HG02588 (cell line): ENCODE results near the gene CDH4.
"Not testable (repeated sequence)": the region's sequence is repeated elsewhere in the genome, so short reads cannot be mapped to it uniquely, and the experiment has no call there.

Experiments used
- ATAC-seq: cut with Tn5 transposase; IDR thresholded peaks from one replicate; pipeline ENCODE4 v1.9.1; 2021; ENCODE audit warnings: mild to moderate bottlenecking, moderate library complexity; ENCODE audit not compliant: unreplicated experiment

The CDH4 gene

GRCh38 chr20:61845233-61845671 lies 593.2 kb downstream of the CDH4 start:
- ATAC-seq, result no peak

DNA sequence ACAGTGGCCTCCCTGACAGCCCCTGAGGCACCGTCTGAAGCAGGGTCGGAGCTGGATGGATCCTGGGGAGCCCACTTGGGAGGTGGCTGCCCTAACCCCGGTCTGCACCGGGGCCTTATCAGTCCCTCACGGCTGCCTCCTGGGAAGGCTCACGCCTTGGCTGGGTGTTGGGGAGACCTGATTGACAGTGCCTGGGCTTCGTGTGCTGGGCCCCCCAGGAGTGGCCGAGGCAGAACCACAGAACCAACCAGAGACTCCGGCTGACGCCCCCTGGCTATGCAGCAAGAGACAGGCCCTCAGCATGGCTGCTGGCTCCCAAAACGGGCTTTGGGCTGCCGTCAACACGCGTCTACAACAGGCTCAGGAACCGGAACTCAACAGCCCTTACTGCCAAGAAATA lies 594.0 kb downstream of the CDH4 start:
- no peak for ATAC-seq

GRCh38 chr20:61846741-61847419 lies 594.8 kb downstream of the CDH4 start:
- ATAC-seq, result no peak

GRCh38 chr20:61847420-61847748 lies 595.3 kb downstream of the CDH4 start:
- ATAC-seq, result no peak

GRCh38 chr20:61847986-61848385 lies 595.9 kb downstream of the CDH4 start:
- ATAC-seq, result no peak

GRCh38 chr20:61848851-61849250 lies 596.8 kb downstream of the CDH4 start:
- no peak for ATAC-seq

DNA sequence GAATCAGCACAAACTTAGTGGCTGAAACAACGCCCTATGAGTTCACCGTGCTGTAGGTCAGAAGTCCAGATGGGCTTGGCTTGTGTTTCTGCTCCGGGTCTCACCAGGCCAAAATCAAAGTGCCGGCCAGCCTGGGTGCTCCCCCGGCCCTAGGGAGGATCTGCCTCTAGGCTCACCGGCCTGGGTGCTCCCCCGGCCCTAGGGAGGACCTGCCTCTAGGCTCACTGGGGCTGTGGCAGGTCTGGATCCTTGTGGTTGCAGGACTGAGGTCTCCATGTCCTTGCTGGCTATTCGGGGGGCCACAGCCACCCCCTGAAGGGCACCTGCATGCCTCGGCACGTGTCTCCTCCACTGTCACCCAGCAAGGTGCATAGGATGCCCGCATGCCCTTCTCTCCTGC lies 597.3 kb downstream of the CDH4 start:
- ATAC-seq, result no peak

- no peak for ATAC-seq
Measured at GRCh38 chr20:61849822-61850221, 597.8 kb downstream of the CDH4 start.

- ATAC-seq, result no peak
Measured at GRCh38 chr20:61850457-61850856, 598.4 kb downstream of the CDH4 start.

- no peak for ATAC-seq
Measured at GRCh38 chr20:61850926-61851900, 599.2 kb downstream of the CDH4 start.

DNA sequence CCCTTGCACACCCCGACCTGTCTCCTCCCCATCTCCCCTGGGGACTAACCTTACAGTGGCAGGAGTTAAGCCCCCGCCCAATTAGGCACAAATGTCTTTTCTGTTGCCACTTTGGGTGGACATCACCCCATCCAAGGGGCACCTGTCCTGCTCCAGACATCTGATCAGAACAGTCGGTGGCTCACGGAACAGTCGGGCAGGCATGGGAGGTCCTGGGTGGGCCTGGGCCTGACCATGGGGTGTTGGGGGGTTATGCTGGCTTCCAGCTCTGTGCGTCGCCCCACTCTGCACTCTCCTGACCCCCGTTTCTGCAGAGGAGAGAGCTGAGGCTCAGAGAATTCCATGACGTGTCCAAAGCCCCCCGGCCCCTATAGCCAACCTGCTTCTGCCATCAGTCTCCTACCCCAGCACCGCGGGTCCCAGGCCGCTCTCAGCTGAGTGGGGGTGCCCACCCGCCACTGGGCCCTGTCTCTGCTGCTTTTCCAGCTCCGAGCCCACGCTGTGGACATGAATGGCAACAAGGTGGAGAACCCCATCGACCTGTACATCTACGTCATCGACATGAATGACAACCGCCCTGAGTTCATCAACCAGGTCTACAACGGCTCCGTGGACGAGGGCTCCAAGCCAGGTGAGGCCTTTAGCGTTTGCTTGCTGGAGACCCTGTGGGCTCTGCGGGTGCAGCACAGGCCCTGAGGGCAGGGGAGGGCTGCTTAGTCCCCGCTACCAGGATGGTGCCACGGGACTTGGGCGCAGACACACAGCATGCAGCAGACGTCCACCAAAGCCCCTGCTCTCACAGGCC lies 600.4 kb downstream of the CDH4 start:
- no peak for ATAC-seq

DNA sequence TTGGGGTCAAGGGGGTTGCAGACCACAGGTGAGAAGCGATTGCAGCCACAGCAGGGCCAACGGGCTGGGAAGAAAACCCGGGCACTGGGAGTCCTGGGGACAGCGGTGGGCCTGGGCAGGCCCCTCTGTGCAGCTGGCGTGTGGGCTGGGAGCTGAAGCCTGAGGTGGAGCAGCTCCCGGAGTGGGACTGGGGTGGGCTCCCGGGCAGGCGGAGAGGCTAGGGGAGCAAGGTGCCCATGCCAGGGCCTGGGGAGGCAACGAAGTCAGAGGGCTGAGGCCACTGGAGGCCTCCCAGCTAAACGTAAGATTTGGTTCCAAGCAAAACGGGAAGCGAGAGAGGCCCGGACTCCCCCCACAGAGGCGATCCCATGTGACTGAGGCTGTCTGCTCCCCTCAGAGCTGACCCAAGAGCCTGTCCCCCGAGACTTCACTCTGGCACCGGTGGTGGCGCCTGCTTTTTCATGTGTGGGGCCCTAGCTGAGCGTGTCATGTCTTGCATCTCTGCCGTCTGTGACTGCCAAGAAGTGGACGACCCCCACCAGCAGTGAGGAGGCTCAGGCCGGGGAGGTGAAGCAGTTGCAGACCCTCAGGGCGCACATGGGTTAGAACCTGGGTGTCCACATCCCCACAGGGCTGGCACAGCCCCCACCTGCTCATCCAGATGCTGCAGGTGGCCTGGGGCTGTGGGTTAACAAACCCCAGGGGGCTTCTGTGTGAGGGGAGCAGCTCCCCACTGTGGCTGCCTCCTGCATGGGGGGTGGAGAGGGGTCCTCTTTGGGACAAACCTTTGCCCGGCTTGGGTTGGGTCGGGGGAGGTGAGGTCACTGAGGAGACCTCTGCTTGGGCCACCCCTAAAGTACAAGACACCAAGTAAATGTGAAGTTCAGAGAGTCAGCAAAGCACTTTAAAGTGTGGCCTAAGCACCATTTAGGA lies 601.3 kb downstream of the CDH4 start:
- no peak for ATAC-seq

DNA sequence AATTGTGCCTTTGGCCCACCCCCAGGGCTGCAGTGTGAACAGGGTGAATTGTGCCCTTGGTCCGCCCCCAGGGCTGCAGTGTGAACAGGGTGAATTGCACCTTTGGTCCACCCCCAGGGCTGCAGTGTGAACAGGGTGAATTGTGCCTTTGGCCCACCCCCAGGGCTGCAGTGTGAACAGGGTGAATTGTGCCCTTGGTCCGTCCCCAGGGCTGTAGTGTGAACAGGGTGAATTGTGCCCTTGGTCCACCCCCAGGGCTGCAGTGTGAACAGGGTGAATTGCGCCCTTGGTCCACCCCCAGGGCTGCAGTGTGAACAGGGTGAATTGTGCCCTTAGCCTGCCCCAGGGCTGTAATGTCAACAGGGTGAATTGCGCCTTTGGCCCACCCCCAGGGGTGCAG lies 602.5 kb downstream of the CDH4 start:
- not testable (repeated sequence) for ATAC-seq

- no peak for ATAC-seq
Measured at GRCh38 chr20:61855286-61855685, 603.2 kb downstream of the CDH4 start.

DNA sequence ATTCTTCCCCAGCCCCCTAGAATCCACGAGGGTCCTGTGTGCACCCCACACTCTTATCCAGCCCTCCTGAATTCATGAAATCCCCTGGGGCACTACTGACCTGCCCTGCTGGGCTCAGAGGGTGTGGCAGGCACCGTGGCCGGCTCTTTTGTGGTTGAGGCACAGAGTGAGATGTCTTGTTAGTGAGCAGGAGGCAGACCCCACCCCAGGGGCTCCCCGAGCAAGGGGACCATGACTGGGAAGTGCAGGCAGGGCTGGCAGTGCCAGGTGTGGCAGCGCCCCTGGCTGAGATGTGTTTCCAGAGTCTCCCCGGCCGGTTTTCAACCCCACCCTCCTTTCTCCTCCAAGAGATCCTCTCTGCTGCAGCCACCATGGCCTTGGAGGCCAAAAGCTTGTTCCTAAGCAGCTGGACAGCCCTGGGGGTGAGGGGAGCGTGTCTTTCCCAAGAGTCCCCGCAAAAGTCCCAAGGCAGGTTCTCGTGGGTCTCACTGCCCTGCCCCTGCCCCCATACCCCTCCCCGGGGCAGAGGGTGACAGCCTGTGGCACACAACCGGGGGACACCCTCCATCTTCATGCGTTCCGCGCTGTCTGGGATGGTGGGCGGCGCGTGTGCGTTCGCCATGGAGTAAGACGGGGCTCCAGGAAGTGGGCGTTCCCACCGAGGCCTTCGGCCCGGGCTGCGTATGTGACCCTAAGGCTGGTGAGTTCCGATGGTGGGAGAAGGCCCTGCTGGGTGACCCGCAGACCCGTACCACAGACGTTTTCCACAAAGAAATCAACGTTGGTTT lies 604.8 kb downstream of the CDH4 start:
- ATAC-seq, result no peak

- no peak for ATAC-seq
Measured at GRCh38 chr20:61857414-61857775, 605.3 kb downstream of the CDH4 start.

- ATAC-seq, result no peak
Measured at GRCh38 chr20:61857884-61858283, 605.8 kb downstream of the CDH4 start.

DNA sequence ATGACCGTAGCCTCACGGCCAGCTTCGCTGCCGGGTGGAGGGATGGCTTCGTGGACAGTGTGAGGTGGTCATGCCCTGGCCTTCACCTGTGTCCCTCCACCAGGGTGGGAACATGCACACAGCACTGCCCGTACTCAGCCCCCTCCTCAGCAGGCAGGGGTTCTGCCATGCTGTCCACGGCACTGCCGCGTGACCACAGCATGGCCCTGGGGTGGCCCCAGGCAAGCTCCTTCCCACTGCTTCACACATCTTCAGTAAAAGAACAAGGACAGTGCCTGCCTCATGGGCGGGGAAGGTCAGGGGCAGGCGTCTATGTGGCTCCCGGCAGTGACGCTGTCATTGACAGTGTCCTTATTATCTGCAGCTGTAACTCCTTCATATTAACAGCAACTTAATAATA lies 607.7 kb downstream of the CDH4 start:
- ATAC-seq, result no peak

DNA sequence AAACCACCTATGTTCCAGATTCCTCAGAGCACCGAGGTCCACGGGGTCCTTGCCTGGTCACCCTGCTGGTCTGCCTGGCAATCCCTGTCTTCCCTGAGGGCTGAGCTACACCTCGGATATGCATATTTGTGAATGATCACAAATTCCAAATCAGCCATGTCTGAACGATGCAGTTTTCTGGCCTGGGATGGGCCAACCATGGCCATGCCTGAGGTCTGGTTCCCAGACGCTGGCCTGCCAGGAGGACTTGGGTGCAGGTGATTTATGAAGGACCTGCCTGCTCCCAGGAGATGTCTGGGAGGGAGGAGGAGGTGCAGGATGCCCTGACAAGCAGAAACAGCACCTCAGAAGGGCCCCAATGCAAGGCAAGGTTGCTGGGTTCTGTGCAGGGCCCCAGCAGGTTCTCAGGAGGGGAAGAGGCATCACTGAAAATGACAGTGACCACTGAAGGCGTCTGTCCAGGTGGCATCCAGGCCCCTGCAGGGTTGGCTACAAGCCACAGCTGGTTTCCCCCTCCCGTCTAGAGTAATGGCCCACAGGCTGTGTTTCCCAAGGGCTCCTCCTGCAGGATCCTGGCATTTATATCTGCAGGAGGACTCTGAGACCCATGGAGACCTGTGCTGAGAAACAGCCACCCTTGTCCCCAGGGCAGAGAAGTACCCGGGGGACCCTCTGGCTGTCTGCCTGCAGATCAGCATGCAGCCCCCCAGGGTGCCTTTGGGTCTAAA lies 608.4 kb downstream of the CDH4 start:
- no peak for ATAC-seq
